WI38 (cell line): ENCODE results near the gene SACS.

ENCODE experiments used
- H3K4me3 ChIP-seq: 2 replicates; pipeline ENCODE4 v1.5.1; 2011; ENCODE audit warnings: low read depth, mild to moderate bottlenecking, control low read depth, low read length
- CTCF ChIP-seq: IDR thresholded peaks from 2 replicates; pipeline ENCODE4 v1.5.1; 2012; ENCODE audit warnings: low read depth, mild to moderate bottlenecking, control low read depth, low read length

SACS gene

GRCh38 chr13:23385931-23386330 is 47.6 kb downstream of the SACS start:
- TF ChIP-seq CTCF: no peak
- H3K4me3 ChIP-seq: no peak overlapping the region

- no peak for TF ChIP-seq CTCF
These were observed 49.4 kb downstream of the SACS start for GRCh38 chr13:23384111-23384510.

GRCh38 chr13:23383151-23383550 is 50.4 kb downstream of the SACS start:
- no peak for TF ChIP-seq CTCF
- H3K4me3 ChIP-seq: no peak overlapping the region

More at GRCh38 chr13:23384111-23384510, 49.4 kb downstream of the SACS start:
- no peak overlapping the region for H3K4me3 ChIP-seq

- no peak overlapping the region for H3K4me3 ChIP-seq
- no peak for TF ChIP-seq CTCF
These were observed 51.6 kb downstream of the SACS start for GRCh38 chr13:23381866-23382265.

- H3K4me3 ChIP-seq: no peak overlapping the region
- no peak for TF ChIP-seq CTCF
These were observed 53.0 kb downstream of the SACS start for GRCh38 chr13:23380534-23380933.

GRCh38 chr13:23377983-23378632 is 55.4 kb downstream of the SACS start:
- H3K4me3 ChIP-seq: peak overlapping the region; percentile 5
- TF ChIP-seq CTCF: no peak

- peak overlapping the region; percentile 5 for H3K4me3 ChIP-seq
These were observed 55.9 kb downstream of the SACS start for GRCh38 chr13:23377579-23377978.

More at GRCh38 chr13:23377579-23377978, 55.9 kb downstream of the SACS start:
- TF ChIP-seq CTCF: no peak
